SK-N-SH treated with all-trans-retinoic acid at 6 μM for 48 hours (cell line): Measurements from ENCODE around the gene A3GALT2.

Source experiments
- ATAC-seq: fragments of 200-7000 bp; cut with Tn5 transposase; 3 replicates; pipeline ENCODE4 v1.9.1; 2020; ENCODE audit warnings: mild to moderate bottlenecking, moderate library complexity
- ARNTL ChIP-seq: fragments of 450-650 bp; formaldehyde crosslinking; IDR thresholded peaks from 2 replicates; pipeline ENCODE4 v1.5.0; 2020; ENCODE audit warnings: low read depth, mild to moderate bottlenecking, moderate library complexity, borderline replicate concordance
- BACH2 ChIP-seq: fragments of 250-450 bp; sonication (Bioruptor Pico); IDR thresholded peaks from 2 replicates; pipeline ENCODE4 v1.9.0; 2021; ENCODE audit warnings: mild to moderate bottlenecking, borderline replicate concordance
- CREB5 ChIP-seq: fragments of 250-450 bp; sonication (Bioruptor Pico); IDR thresholded peaks from 2 replicates; pipeline ENCODE4 v1.5.1; 2020; ENCODE audit warnings: low read depth, mild to moderate bottlenecking, moderate library complexity
- CSDC2 ChIP-seq: fragments of 250-450 bp; sonication (Bioruptor Pico); IDR thresholded peaks from 2 replicates; pipeline ENCODE4 v1.5.0; 2020; ENCODE audit warnings: mild to moderate bottlenecking, moderate library complexity
- ESRRG ChIP-seq: fragments of 250-450 bp; sonication (Bioruptor Pico); IDR thresholded peaks from 2 replicates; pipeline ENCODE4 v1.6.1; 2021; ENCODE audit warnings: mild to moderate bottlenecking
- GLIS3 ChIP-seq: fragments of 250-450 bp; sonication (Bioruptor Pico); IDR thresholded peaks from 2 replicates; pipeline ENCODE4 v1.5.0; 2020; ENCODE audit warnings: mild to moderate bottlenecking, moderate library complexity
- ISL1 ChIP-seq: fragments of 250-450 bp; sonication (Bioruptor Pico); IDR thresholded peaks from 2 replicates; pipeline ENCODE4 v2.1.2; 2022; ENCODE audit warnings: mild to moderate bottlenecking, moderate library complexity
- OSR1 ChIP-seq: fragments of 250-450 bp; sonication (Bioruptor Pico); IDR thresholded peaks from 2 replicates; pipeline ENCODE4 v1.8.0; 2022; ENCODE audit warnings: moderate library complexity, mild to moderate bottlenecking, inconsistent platforms
- PATZ1 ChIP-seq: fragments of 250-450 bp; sonication (Bioruptor Pico); IDR thresholded peaks from 2 replicates; pipeline ENCODE4 v1.8.0; 2020; ENCODE audit warnings: mild to moderate bottlenecking, moderate library complexity, borderline replicate concordance
- PPARA ChIP-seq: fragments of 250-450 bp; sonication (Bioruptor Pico); IDR thresholded peaks from 2 replicates; pipeline ENCODE4 v1.5.0; 2020; ENCODE audit warnings: mild to moderate bottlenecking, borderline replicate concordance
- RARB ChIP-seq: fragments of 250-450 bp; sonication (Bioruptor Pico); IDR thresholded peaks from 2 replicates; pipeline ENCODE4 v1.8.0; 2021; ENCODE audit warnings: mild to moderate bottlenecking, moderate library complexity
- TCF4 ChIP-seq: fragments of 250-450 bp; sonication (Bioruptor Pico); IDR thresholded peaks from 2 replicates; pipeline ENCODE4 v1.8.0; 2021; ENCODE audit warnings: mild to moderate bottlenecking, moderate library complexity, borderline replicate concordance
- TOX ChIP-seq: fragments of 250-450 bp; sonication (Bioruptor Pico); IDR thresholded peaks from 2 replicates; pipeline ENCODE4 v1.8.0; 2021; ENCODE audit warnings: mild to moderate bottlenecking, moderate library complexity, borderline replicate concordance
- TSHZ2 ChIP-seq: fragments of 250-450 bp; sonication (Bioruptor Pico); IDR thresholded peaks from 2 replicates; pipeline ENCODE4 v1.5.0; 2020; ENCODE audit warnings: mild to moderate bottlenecking, moderate library complexity
- ZC3H10 ChIP-seq: fragments of 250-450 bp; sonication (Bioruptor Pico); IDR thresholded peaks from 2 replicates; pipeline ENCODE4 v1.5.1; 2021; ENCODE audit warnings: mild to moderate bottlenecking, moderate library complexity
- ZFP3 ChIP-seq: fragments of 250-450 bp; sonication (Bioruptor Pico); IDR thresholded peaks from 2 replicates; pipeline ENCODE4 v1.5.0; 2020; ENCODE audit warnings: mild to moderate bottlenecking, moderate library complexity
- ZFP30 ChIP-seq: fragments of 450-650 bp; formaldehyde crosslinking; IDR thresholded peaks from 2 replicates; pipeline ENCODE4 v1.5.0; 2022; ENCODE audit warnings: mild to moderate bottlenecking, moderate library complexity
- ZNF565 ChIP-seq: fragments of 450-650 bp; formaldehyde crosslinking; conservative IDR thresholded peaks from 2 replicates; pipeline ENCODE4 v1.5.0; 2020; ENCODE audit warnings: low read depth, mild to moderate bottlenecking, moderate library complexity
- ZNF8 ChIP-seq: fragments of 450-650 bp; formaldehyde crosslinking; IDR thresholded peaks from 2 replicates; pipeline ENCODE4 v1.5.0; 2020; ENCODE audit warnings: mild to moderate bottlenecking, moderate library complexity

A3GALT2 gene

GRCh38 chr1:33317946-33318345 is 3.0 kb downstream of the A3GALT2 start (continued):
- no peak for TF ChIP-seq OSR1 (CRISPR knock-in tag)

- no peak for ATAC-seq
- TF ChIP-seq OSR1 (CRISPR knock-in tag) (no peak), PATZ1 (no peak), ZNF8 (CRISPR knock-in tag) (no peak), RARB (CRISPR knock-in tag) (no peak), TOX (CRISPR knock-in tag) (no peak), GLIS3 (CRISPR knock-in tag) (no peak), TSHZ2 (no peak), ZFP30 (CRISPR knock-in tag) (no peak), ESRRG (CRISPR knock-in tag) (no peak), ZFP3 (CRISPR knock-in tag) (no peak)
Measured at GRCh38 chr1:33317354-33317753, 3.5 kb downstream of the A3GALT2 start.

GRCh38 chr1:33316601-33317000 is 4.3 kb downstream of the A3GALT2 start:
- TF ChIP-seq CREB5 (CRISPR knock-in tag) (no peak), TOX (CRISPR knock-in tag) (no peak), ZNF565 (CRISPR knock-in tag) (no peak), GLIS3 (CRISPR knock-in tag) (no peak), TCF4 (CRISPR knock-in tag) (no peak), PPARA (CRISPR knock-in tag) (no peak), ISL1 (CRISPR knock-in tag) (no peak), ZFP30 (CRISPR knock-in tag) (no peak), CSDC2 (CRISPR knock-in tag) (no peak)
- ATAC-seq: no peak

- TF ChIP-seq ZC3H10 (CRISPR knock-in tag) (no peak), PATZ1 (no peak), OSR1 (CRISPR knock-in tag) (no peak), ARNTL (CRISPR knock-in tag) (no peak), GLIS3 (CRISPR knock-in tag) (no peak), CREB5 (CRISPR knock-in tag) (no peak), BACH2 (CRISPR knock-in tag) (no peak), CSDC2 (CRISPR knock-in tag) (no peak), RARB (CRISPR knock-in tag) (no peak), ZFP3 (CRISPR knock-in tag) (no peak), ZNF565 (CRISPR knock-in tag) (no peak), ESRRG (CRISPR knock-in tag) (no peak), TSHZ2 (no peak)
- ATAC-seq: no peak
Measured at GRCh38 chr1:33314416-33314815, 6.5 kb downstream of the A3GALT2 start.
